IPS-NIHi7 (cell line): Measurements from ENCODE around the gene APOBR.
"Not testable (repeated sequence)": the region's sequence is repeated elsewhere in the genome, so short reads cannot be mapped to it uniquely, and the experiment has no call there.

ENCODE experiments used
- DNase-seq: peaks from one replicate; pipeline ENCODE4 v3.0.0; 2012; ENCODE audit warnings: mixed read lengths; ENCODE audit errors: extremely low spot score

Gene APOBR

GRCh38 chr16:28526201-28527099 lies 32.0 kb downstream of the APOBR start:
- DNase-seq: no peak

GRCh38 chr16:28527100-28527785 lies 32.8 kb downstream of the APOBR start:
- not testable (repeated sequence) for DNase-seq

- no peak for DNase-seq
These were observed 33.5 kb downstream of the APOBR start for GRCh38 chr16:28527985-28528384.

- no peak for DNase-seq
These were observed 34.0 kb downstream of the APOBR start for GRCh38 chr16:28528463-28528867.

- DNase-seq: no peak
These were observed 34.7 kb downstream of the APOBR start for GRCh38 chr16:28529124-28529523.

GRCh38 chr16:28531777-28532744 lies 37.6 kb downstream of the APOBR start:
- DNase-seq: peak; percentile 85

- no peak for DNase-seq
These were observed 38.7 kb downstream of the APOBR start for GRCh38 chr16:28532940-28533647.

GRCh38 chr16:28534542-28535373 lies 40.3 kb downstream of the APOBR start:
- DNase-seq: no peak

GRCh38 chr16:28537076-28537475 lies 42.6 kb downstream of the APOBR start:
- DNase-seq: no peak

GRCh38 chr16:28537964-28538732 lies 43.7 kb downstream of the APOBR start:
- no peak for DNase-seq

- no peak for DNase-seq
These were observed 44.5 kb downstream of the APOBR start, which contains the start of gene NUPR1 for GRCh38 chr16:28538733-28539596. TSS of gene NUPR1 (minus strand) at chr16:28538974. CDS start at chr16:28538907, 67 bp downstream.

GRCh38 chr16:28540346-28540745 lies 45.9 kb downstream of the APOBR start:
- no peak for DNase-seq

GRCh38 chr16:28542646-28543045 lies 48.2 kb downstream of the APOBR start:
- no peak for DNase-seq

- no peak for DNase-seq
These were observed 48.6 kb downstream of the APOBR start for GRCh38 chr16:28543072-28543471.

- no peak for DNase-seq
These were observed 50.6 kb downstream of the APOBR start for GRCh38 chr16:28544998-28545397.

GRCh38 chr16:28545964-28546363 lies 51.5 kb downstream of the APOBR start:
- not testable (repeated sequence) for DNase-seq

GRCh38 chr16:28546626-28547025 lies 52.2 kb downstream of the APOBR start:
- no peak for DNase-seq

GRCh38 chr16:28548306-28548802 lies 53.9 kb downstream of the APOBR start:
- DNase-seq: no peak
